ENCODE measurements around the gene TMEM150A.
A peak's percentile ranks its signal among the peaks of the same experiment; 100 is the strongest.

Gene TMEM150A

DNA sequence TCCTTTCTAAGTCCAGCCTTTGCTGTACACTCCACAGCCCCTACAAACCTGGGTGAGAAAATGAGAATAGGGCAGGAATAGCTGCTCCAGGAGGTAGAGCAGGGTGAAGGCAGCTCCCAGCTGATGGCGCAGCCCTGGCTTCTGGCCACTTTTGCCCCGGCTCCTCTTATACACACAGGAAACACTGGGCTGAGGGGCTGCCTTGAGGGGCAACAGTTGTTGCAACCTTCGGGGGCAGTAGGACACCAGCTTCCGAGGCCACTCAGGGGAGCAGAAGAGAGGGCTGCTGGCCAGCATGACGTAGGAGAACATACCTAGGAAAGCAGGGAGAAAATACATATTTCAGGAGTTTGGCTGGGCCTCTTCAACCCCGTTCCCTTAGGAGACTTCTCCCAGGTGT, 49.3 kb downstream of the TMEM150A start:
- no peak overlapping the region for H3K9ac ChIP-seq (ENCODE audit: low read depth in 1 of 2, low read length in 2 of 2)
- H3K4me1 ChIP-seq (ENCODE audit: control insufficient read depth in 2 of 2, insufficient read depth in 2 of 2, low read length in 2 of 2) = no peaks in the 10 kb centered on the region
- H3K4me3 ChIP-seq (ENCODE audit: low read length in 2 of 2) = no peak overlapping the region
- H3K9me3 ChIP-seq (ENCODE audit: control insufficient read depth in 2 of 2, low read length in 2 of 2) = no peaks in the 10 kb centered on the region
- H3K36me3 ChIP-seq (ENCODE audit: control insufficient read depth in 2 of 2, insufficient read depth in 2 of 2, low read length in 2 of 2) = peaks cover 43 to 64% of the 10 kb centered on the region in 2 donors
- no peak overlapping the region for H3K27ac ChIP-seq (ENCODE audit: low read depth in 2 of 2, low read length in 2 of 2)
- H3K27me3 ChIP-seq (ENCODE audit: control insufficient read depth in 2 of 2, insufficient read depth in 2 of 2, low read length in 2 of 2) = no peaks in the 10 kb centered on the region

DNA sequence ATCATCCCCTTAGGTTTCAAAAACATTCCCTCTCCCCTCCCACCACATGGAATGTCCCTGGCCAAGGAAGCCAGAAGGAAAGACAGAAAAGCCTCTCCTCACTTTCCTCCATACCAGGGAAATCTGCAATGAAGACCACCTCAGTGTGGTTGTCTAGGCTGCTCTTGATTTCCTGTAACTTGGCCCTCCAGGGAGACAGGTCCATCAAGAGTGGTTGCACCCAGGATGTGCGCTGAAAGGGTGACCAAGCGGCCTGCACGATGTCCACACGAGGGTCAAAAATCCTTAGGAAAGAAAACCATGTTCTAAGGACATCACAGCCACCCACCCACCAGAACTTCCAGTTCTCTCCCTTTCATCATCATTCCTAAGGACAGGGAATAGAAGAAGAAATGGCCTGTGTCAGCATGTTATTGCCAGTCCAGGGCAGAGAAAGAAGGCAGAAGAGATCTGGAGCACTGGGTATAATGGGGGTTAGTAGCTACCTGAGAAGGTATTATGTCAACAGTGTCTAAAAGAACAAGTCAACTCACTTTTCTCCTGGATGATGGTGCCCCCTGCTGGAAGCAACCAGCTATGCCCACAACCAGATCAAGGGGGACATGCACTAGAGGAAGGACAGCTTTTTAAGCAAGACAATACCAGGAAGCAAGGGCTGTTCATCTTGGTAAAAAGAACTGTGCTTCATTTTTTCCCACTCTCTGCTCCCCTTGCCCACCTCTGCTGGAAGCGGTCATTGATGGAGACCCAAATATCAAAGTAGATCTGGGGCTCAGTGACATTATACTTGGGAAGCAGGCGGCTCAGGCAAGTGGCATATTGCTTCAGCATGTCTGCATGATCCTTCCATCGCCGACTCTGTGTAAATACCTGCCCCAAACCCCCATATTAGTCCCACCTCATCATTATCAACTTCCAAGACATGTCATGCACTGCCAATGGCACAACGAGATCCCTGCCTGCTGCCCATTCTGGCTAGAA, 50.5 kb downstream of the TMEM150A start:
- Histone ChIP-seq H3K4me3 (ENCODE audit: low read length in 2 of 2) (no peak overlapping the region), H3K36me3 (ENCODE audit: control insufficient read depth in 2 of 2, insufficient read depth in 2 of 2, low read length in 2 of 2) (peaks cover 40 to 60% of the 10 kb centered on the region in 2 donors), H3K27me3 (ENCODE audit: control insufficient read depth in 2 of 2, insufficient read depth in 2 of 2, low read length in 2 of 2) (no peaks in the 10 kb centered on the region), H3K27ac (ENCODE audit: low read depth in 2 of 2, low read length in 2 of 2) (no peak overlapping the region), H3K9me3 (ENCODE audit: control insufficient read depth in 2 of 2, low read length in 2 of 2) (no peaks in the 10 kb centered on the region), H3K9ac (ENCODE audit: low read depth in 1 of 2, low read length in 2 of 2) (no peak overlapping the region), H3K4me1 (ENCODE audit: control insufficient read depth in 2 of 2, insufficient read depth in 2 of 2, low read length in 2 of 2) (no peaks in the 10 kb centered on the region)

DNA sequence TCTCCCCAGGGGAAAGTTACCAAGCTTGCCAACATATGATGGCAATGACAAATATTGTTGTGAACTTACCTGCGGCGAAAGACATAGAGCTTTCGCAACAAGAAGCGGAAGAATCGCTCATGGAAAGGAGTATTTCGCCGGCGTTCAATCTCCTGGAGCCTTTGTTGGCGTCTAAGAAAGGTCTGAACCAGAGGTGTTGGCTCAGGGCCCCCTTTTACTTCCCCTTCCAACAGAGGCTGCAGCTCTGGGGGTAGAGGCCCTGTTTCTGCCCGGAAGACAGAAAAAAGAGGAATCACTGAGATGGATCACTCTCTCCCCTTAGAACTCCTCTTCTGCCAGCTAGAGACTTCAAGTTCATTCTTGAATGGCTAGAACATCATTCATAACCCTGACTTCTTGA, 52.0 kb downstream of the TMEM150A start:
- H3K36me3 ChIP-seq (ENCODE audit: control insufficient read depth in 2 of 2, insufficient read depth in 2 of 2, low read length in 2 of 2) = peaks cover 42 to 68% of the 10 kb centered on the region in 2 donors
- H3K4me1 ChIP-seq (ENCODE audit: control insufficient read depth in 2 of 2, insufficient read depth in 2 of 2, low read length in 2 of 2) = no peaks in the 10 kb centered on the region
- no peak overlapping the region for H3K9ac ChIP-seq (ENCODE audit: low read depth in 1 of 2, low read length in 2 of 2)
- H3K4me3 ChIP-seq (ENCODE audit: low read length in 2 of 2) = no peak overlapping the region
- H3K9me3 ChIP-seq (ENCODE audit: control insufficient read depth in 2 of 2, low read length in 2 of 2) = no peaks in the 10 kb centered on the region
- peak overlapping the region in 1 of 2 donors; percentile 4 for H3K27ac ChIP-seq (ENCODE audit: low read depth in 2 of 2, low read length in 2 of 2)
- H3K27me3 ChIP-seq (ENCODE audit: control insufficient read depth in 2 of 2, insufficient read depth in 2 of 2, low read length in 2 of 2) = no peaks in the 10 kb centered on the region

DNA sequence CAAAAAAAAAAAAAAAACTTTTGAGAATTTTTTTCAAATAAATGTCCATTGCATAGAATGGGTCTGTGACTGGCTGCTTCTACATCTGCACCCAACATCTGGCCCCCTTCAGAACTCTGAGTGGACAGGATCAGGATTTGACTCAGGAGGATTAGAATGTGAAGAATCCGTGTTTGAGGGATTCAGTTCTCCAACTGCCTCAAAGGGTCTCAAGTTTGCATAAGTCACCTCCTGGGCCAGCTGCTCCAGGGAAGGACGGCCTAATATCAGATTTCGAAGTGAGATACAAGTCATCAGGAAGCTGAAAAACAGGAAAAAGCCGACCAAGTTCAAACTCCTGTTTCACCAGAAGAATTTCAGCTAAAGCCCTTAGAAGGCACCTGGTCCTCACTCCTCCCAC, 52.7 kb downstream of the TMEM150A start:
- peaks cover 44 to 69% of the 10 kb centered on the region in 2 donors for H3K36me3 ChIP-seq (ENCODE audit: control insufficient read depth in 2 of 2, insufficient read depth in 2 of 2, low read length in 2 of 2)
- H3K27ac ChIP-seq (ENCODE audit: low read depth in 2 of 2, low read length in 2 of 2) = peak overlapping the region; percentile 18 to 20
- no peaks in the 10 kb centered on the region for H3K9me3 ChIP-seq (ENCODE audit: control insufficient read depth in 2 of 2, low read length in 2 of 2)
- no peaks in the 10 kb centered on the region for H3K4me1 ChIP-seq (ENCODE audit: control insufficient read depth in 2 of 2, insufficient read depth in 2 of 2, low read length in 2 of 2)
- H3K27me3 ChIP-seq (ENCODE audit: control insufficient read depth in 2 of 2, insufficient read depth in 2 of 2, low read length in 2 of 2) = no peaks in the 10 kb centered on the region
- no peak overlapping the region for H3K9ac ChIP-seq (ENCODE audit: low read depth in 1 of 2, low read length in 2 of 2)
- no peak overlapping the region for H3K4me3 ChIP-seq (ENCODE audit: low read length in 2 of 2)

DNA sequence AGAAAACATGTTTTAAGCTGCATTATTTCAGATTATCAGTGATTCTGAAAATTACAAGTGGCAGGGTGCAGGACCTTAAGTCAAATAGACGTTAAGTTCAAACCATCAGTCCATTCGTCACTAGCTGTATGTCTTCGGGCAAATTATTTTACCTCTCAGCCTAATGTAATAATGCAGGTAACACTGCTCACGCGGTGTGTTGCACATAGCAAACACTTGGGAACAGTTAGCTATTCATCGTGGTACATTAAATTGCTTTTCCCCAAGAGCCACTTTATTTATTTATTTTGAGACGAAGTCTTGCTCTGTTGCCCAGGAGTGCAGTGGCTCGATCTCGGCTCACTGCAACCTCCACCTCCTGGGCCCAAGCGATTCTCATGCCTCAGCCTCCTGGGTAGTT, 53.4 kb downstream of the TMEM150A start:
- H3K27ac ChIP-seq (ENCODE audit: low read depth in 2 of 2, low read length in 2 of 2) = no peak overlapping the region
- H3K36me3 ChIP-seq (ENCODE audit: control insufficient read depth in 2 of 2, insufficient read depth in 2 of 2, low read length in 2 of 2) = peaks cover 39 to 68% of the 10 kb centered on the region in 2 donors
- H3K9ac ChIP-seq (ENCODE audit: low read depth in 1 of 2, low read length in 2 of 2) = no peak overlapping the region
- no peaks in the 10 kb centered on the region for H3K4me1 ChIP-seq (ENCODE audit: control insufficient read depth in 2 of 2, insufficient read depth in 2 of 2, low read length in 2 of 2)
- H3K4me3 ChIP-seq (ENCODE audit: low read length in 2 of 2) = no peak overlapping the region
- no peaks in the 10 kb centered on the region for H3K27me3 ChIP-seq (ENCODE audit: control insufficient read depth in 2 of 2, insufficient read depth in 2 of 2, low read length in 2 of 2)
- H3K9me3 ChIP-seq (ENCODE audit: control insufficient read depth in 2 of 2, low read length in 2 of 2) = no peaks in the 10 kb centered on the region

DNA sequence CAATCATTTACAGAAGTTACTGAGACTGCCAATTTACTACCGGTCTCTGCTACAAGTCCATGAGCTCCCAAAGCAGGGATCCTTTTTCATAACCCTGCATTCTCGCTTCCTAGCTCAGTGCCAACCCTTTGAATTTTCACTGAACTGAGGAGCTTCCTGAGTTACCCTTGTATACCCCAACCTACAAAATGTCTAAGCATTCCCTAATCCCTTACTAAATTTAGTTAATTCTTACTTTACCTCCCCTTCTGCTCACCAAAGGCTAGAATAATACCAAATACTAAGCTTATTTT, 53.9 kb downstream of the TMEM150A start:
- H3K4me1 ChIP-seq (ENCODE audit: control insufficient read depth in 2 of 2, insufficient read depth in 2 of 2, low read length in 2 of 2) = peaks cover 0 to 2% of the 10 kb centered on the region in 2 donors
- no peak overlapping the region for H3K27ac ChIP-seq (ENCODE audit: low read depth in 2 of 2, low read length in 2 of 2)
- no peak overlapping the region for H3K9ac ChIP-seq (ENCODE audit: low read depth in 1 of 2, low read length in 2 of 2)
- H3K36me3 ChIP-seq (ENCODE audit: control insufficient read depth in 2 of 2, insufficient read depth in 2 of 2, low read length in 2 of 2) = peaks cover 40 to 68% of the 10 kb centered on the region in 2 donors
- no peaks in the 10 kb centered on the region for H3K27me3 ChIP-seq (ENCODE audit: control insufficient read depth in 2 of 2, insufficient read depth in 2 of 2, low read length in 2 of 2)
- no peak overlapping the region for H3K4me3 ChIP-seq (ENCODE audit: low read length in 2 of 2)
- no peaks in the 10 kb centered on the region for H3K9me3 ChIP-seq (ENCODE audit: control insufficient read depth in 2 of 2, low read length in 2 of 2)

Measured in mucosa of rectum (tissue), 2 donors.